Neural cell (in vitro differentiated cells): ENCODE data around the gene SPTBN1. TPM values are rescaled to one million over a fixed set of nuclear protein-coding genes. Genes with fewer than 3 reads are reported as not detected.

Source experiments
- H2AFZ ChIP-seq: fragments of 200-600, 300-800 bp; sonication (generic), shearing (Covaris generic); 2 replicates; pipeline ENCODE4 v1.6.0; 2014; ENCODE audit warnings: low read depth, mild to moderate bottlenecking, antibody characterized with exemption, low read length, moderate library complexity
- H3F3A ChIP-seq: fragments of 200-600 bp; shearing (Covaris generic); 2 replicates; pipeline ENCODE4 v1.6.1; 2016; ENCODE audit warnings: mild to moderate bottlenecking, moderate library complexity, mixed read lengths, antibody characterized with exemption, low read length; ENCODE audit not compliant: insufficient read depth, poor library complexity, severe bottlenecking
- H3K27ac ChIP-seq: fragments of 200-600, 300-800 bp; sonication (generic), shearing (Covaris generic); 2 replicates; pipeline ENCODE4 v1.5.1; 2014; ENCODE audit warnings: mild to moderate bottlenecking, low read length, moderate library complexity
- H3K27me3 ChIP-seq: fragments of 300-800, 200-600 bp; sonication (generic), shearing (Covaris generic); 2 replicates; pipeline ENCODE4 v1.6.0; 2014; ENCODE audit warnings: mild to moderate bottlenecking, low read depth, low read length, moderate library complexity; ENCODE audit not compliant: insufficient read depth
- H3K36me3 ChIP-seq: fragments of 300-800, 200-600 bp; sonication (generic), shearing (Covaris generic); 2 replicates; pipeline ENCODE4 v1.5.1; 2014; ENCODE audit warnings: mild to moderate bottlenecking, antibody characterized with exemption, low read length, moderate library complexity; ENCODE audit not compliant: insufficient read depth
- H3K4me2 ChIP-seq: fragments of 300-800, 200-600 bp; sonication (generic), shearing (Covaris generic); 2 replicates; pipeline ENCODE4 v1.6.0; 2014; ENCODE audit warnings: mild to moderate bottlenecking, low read length
- H3K4me3 ChIP-seq: fragments of 300-800, 200-600 bp; sonication (generic), shearing (Covaris generic); 2 replicates; pipeline ENCODE4 v1.5.1; 2014; ENCODE audit warnings: mild to moderate bottlenecking, low read length, moderate library complexity
- H3K79me2 ChIP-seq: fragments of 200-600 bp; shearing (Covaris generic); replicated peaks from 2 replicates; pipeline ENCODE4 v1.6.0; 2014; ENCODE audit warnings: mild to moderate bottlenecking, low read length, moderate library complexity; ENCODE audit not compliant: insufficient read depth
- H3K9ac ChIP-seq: fragments of 300-800, 200-600 bp; sonication (generic), shearing (Covaris generic); 2 replicates; pipeline ENCODE4 v1.6.1; 2016; ENCODE audit warnings: mild to moderate bottlenecking, low read length, mixed read lengths
- H3K9me2 ChIP-seq: fragments of 200-600 bp; shearing (Covaris generic); 2 replicates; pipeline ENCODE4 v1.6.1; 2016; ENCODE audit warnings: mild to moderate bottlenecking, low read length, mixed read lengths; ENCODE audit not compliant: insufficient read depth
- H3K9me3 ChIP-seq: fragments of 200-600, 300-800 bp; sonication (generic), shearing (Covaris generic); 2 replicates; pipeline ENCODE4 v1.6.1; 2016; ENCODE audit warnings: mild to moderate bottlenecking, mixed run types, low read length, moderate library complexity, mixed read lengths
- H4K20me1 ChIP-seq: fragments of 200-600 bp; shearing (Covaris generic); 2 replicates; pipeline ENCODE4 v1.6.1; 2016; ENCODE audit warnings: mild to moderate bottlenecking, mixed run types; ENCODE audit not compliant: insufficient read depth
- CTCF ChIP-seq: fragments of 450-650 bp; IDR thresholded peaks from 2 replicates; pipeline ENCODE4 v1.5.1; 2014; ENCODE audit warnings: antibody characterized with exemption, mild to moderate bottlenecking, moderate library complexity; ENCODE audit not compliant: poor library complexity, severe bottlenecking
- EP300 ChIP-seq: fragments of 450-650 bp; conservative IDR thresholded peaks from 2 replicates; pipeline ENCODE4 v1.6.1; 2014; ENCODE audit warnings: antibody characterized with exemption, mild to moderate bottlenecking, moderate library complexity; ENCODE audit not compliant: poor library complexity, severe bottlenecking
- EZH2 ChIP-seq: fragments of 200-600, 300-800 bp; shearing (Covaris generic), sonication (generic); IDR thresholded peaks from 2 replicates; pipeline ENCODE4 v1.6.1; 2014; ENCODE audit warnings: antibody characterized with exemption, low read length, borderline replicate concordance, mild to moderate bottlenecking; ENCODE audit not compliant: insufficient read depth, poor library complexity, severe bottlenecking
- MXI1 ChIP-seq: fragments of 450-650 bp; conservative IDR thresholded peaks from 2 replicates; pipeline ENCODE4 v1.6.1; 2014; ENCODE audit warnings: antibody characterized with exemption, mild to moderate bottlenecking; ENCODE audit not compliant: poor library complexity, severe bottlenecking
- POLR2AphosphoS5 ChIP-seq: IDR thresholded peaks from 2 replicates; pipeline ENCODE4 v1.6.1; 2012
- RAD21 ChIP-seq: fragments of 450-650 bp; conservative IDR thresholded peaks from 2 replicates; pipeline ENCODE4 v1.6.1; 2014; ENCODE audit warnings: antibody characterized with exemption, mild to moderate bottlenecking, moderate library complexity
- REST ChIP-seq: IDR thresholded peaks from 2 replicates; pipeline ENCODE4 v1.6.1; 2012; ENCODE audit warnings: borderline replicate concordance
- SMC3 ChIP-seq: fragments of 450-650 bp; conservative IDR thresholded peaks from 2 replicates; pipeline ENCODE4 v1.6.1; 2014; ENCODE audit warnings: antibody characterized with exemption, mild to moderate bottlenecking, moderate library complexity; ENCODE audit not compliant: poor library complexity
- TAF1 ChIP-seq: IDR thresholded peaks from 2 replicates; pipeline ENCODE4 v1.6.1; 2012; ENCODE audit warnings: low read depth
- polyA plus RNA-seq: library from polyadenylated mRNA; depleted of rRNA; stranded (reverse); fragments of >200 nt; gene quantifications from 2 replicates; pipeline ENCODE4 v1.2.3, GENCODE V29; 2014

SPTBN1 gene
- polyA plus RNA-seq, 1 donor from 2014 or later, result 92.1 TPM

- Histone ChIP-seq H3K9ac (no peak overlapping the region), H3K36me3 (peaks cover 4% of the 10 kb centered on the region), H3K9me3 (no peaks in the 10 kb centered on the region), H3K27me3 (no peaks in the 10 kb centered on the region), H3K4me3 (no peak overlapping the region), H3K9me2 (no peaks in the 10 kb centered on the region), H4K20me1 (no peaks in the 10 kb centered on the region), H3K27ac (no peak overlapping the region), H2AFZ (no peak overlapping the region), H3F3A (no peaks in the 10 kb centered on the region), H3K79me2 (peaks cover 4% of the 10 kb centered on the region), H3K4me2 (no peak overlapping the region)
- TF ChIP-seq SMC3 (no peak), CTCF (no peak), EZH2 (no peak), MXI1 (no peak), EP300 (no peak), REST (no peak), RAD21 (no peak), TAF1 (no peak), POLR2AphosphoS5 (no peak)
These were observed 82.4 kb downstream of the SPTBN1 start for GRCh38 chr2:54538537-54538936.

- peaks cover 3% of the 10 kb centered on the region for H4K20me1 ChIP-seq
- H3F3A ChIP-seq, result no peaks in the 10 kb centered on the region
- peaks cover 8% of the 10 kb centered on the region for H3K79me2 ChIP-seq
- TF ChIP-seq RAD21, result no peak
- TF ChIP-seq TAF1, result no peak
- TF ChIP-seq EP300, result no peak
- TF ChIP-seq REST, result no peak
- no peak overlapping the region for H3K27ac ChIP-seq
- no peak overlapping the region for H3K4me2 ChIP-seq
- no peaks in the 10 kb centered on the region for H3K27me3 ChIP-seq
- peaks cover 4% of the 10 kb centered on the region for H3K36me3 ChIP-seq
- H2AFZ ChIP-seq, result no peak overlapping the region
- no peak overlapping the region for H3K9ac ChIP-seq
- no peaks in the 10 kb centered on the region for H3K9me3 ChIP-seq
- no peak overlapping the region for H3K4me3 ChIP-seq
- no peaks in the 10 kb centered on the region for H3K9me2 ChIP-seq
These were observed 83.6 kb downstream of the SPTBN1 start for GRCh38 chr2:54539683-54540082.
